NK-92 (cell line): Measurements from ENCODE around the gene PRSS57.

Experiments
- DNase-seq: peaks from one replicate; lab custom pipeline; 2025; ENCODE audit not compliant: unreplicated experiment; lab: John Stamatoyannopoulos, UW

The PRSS57 gene

GRCh38 chr19:653425-653824 lies 41.8 kb downstream of the PRSS57 start:
- DNase-seq = no peak

- no peak for DNase-seq
These were observed 42.5 kb downstream of the PRSS57 start for GRCh38 chr19:652467-653389.

- DNase-seq = no peak
These were observed 43.3 kb downstream of the PRSS57 start for GRCh38 chr19:651991-652390.

- DNase-seq = no peak
These were observed 44.0 kb downstream of the PRSS57 start for GRCh38 chr19:651114-651818.

GRCh38 chr19:650121-650520 lies 45.1 kb downstream of the PRSS57 start:
- DNase-seq = no peak

GRCh38 chr19:648904-649801 lies 46.1 kb downstream of the PRSS57 start:
- no peak for DNase-seq

GRCh38 chr19:648305-648704 lies 46.9 kb downstream of the PRSS57 start:
- DNase-seq = no peak

GRCh38 chr19:647566-648284 lies 47.5 kb downstream of the PRSS57 start:
- DNase-seq = no peak

- no peak for DNase-seq
These were observed 48.3 kb downstream of the PRSS57 start for GRCh38 chr19:646779-647565.

GRCh38 chr19:645912-646778 lies 49.1 kb downstream of the PRSS57 start:
- DNase-seq = no peak

- no peak for DNase-seq
These were observed 50.5 kb downstream of the PRSS57 start for GRCh38 chr19:644789-645188.

GRCh38 chr19:644363-644762 lies 50.9 kb downstream of the PRSS57 start:
- DNase-seq = no peak

- no peak for DNase-seq
These were observed 51.5 kb downstream of the PRSS57 start for GRCh38 chr19:643736-644135.

GRCh38 chr19:642767-643727 lies 52.2 kb downstream of the PRSS57 start:
- DNase-seq = no peak

- DNase-seq = no peak
These were observed 53.5 kb downstream of the PRSS57 start for GRCh38 chr19:641702-642101.

- DNase-seq = no peak
These were observed 54.6 kb downstream of the PRSS57 start for GRCh38 chr19:640606-641189.

- no peak for DNase-seq
These were observed 55.1 kb downstream of the PRSS57 start for GRCh38 chr19:640161-640558.
